ENCODE measurements around the gene SEMA3E.

SEMA3E gene

GRCh38 chr7:83492802-83493201 is 156.1 kb downstream of the SEMA3E start:
- no peak overlapping the region for H3K27ac Mint-ChIP-seq
- H3K4me1 Mint-ChIP-seq: no peaks in the 10 kb centered on the region
- H3K36me3 Mint-ChIP-seq: no peaks in the 10 kb centered on the region
- H3K9me3 Mint-ChIP-seq: no peaks in the 10 kb centered on the region
- no peak overlapping the region for H3K4me3 Mint-ChIP-seq
- H3K27me3 Mint-ChIP-seq: no peaks in the 10 kb centered on the region

GRCh38 chr7:83487801-83488200 is 161.1 kb downstream of the SEMA3E start:
- H3K27me3 Mint-ChIP-seq: no peaks in the 10 kb centered on the region
- H3K36me3 Mint-ChIP-seq: no peaks in the 10 kb centered on the region
- H3K9me3 Mint-ChIP-seq: no peaks in the 10 kb centered on the region
- H3K27ac Mint-ChIP-seq: no peak overlapping the region
- no peaks in the 10 kb centered on the region for H3K4me1 Mint-ChIP-seq
- H3K4me3 Mint-ChIP-seq: no peak overlapping the region

- Mint-ChIP-seq H3K27me3 (no peaks in the 10 kb centered on the region), H3K36me3 (no peaks in the 10 kb centered on the region), H3K9me3 (no peaks in the 10 kb centered on the region)
Observed at GRCh38 chr7:83486957-83487356, 162.0 kb downstream of the SEMA3E start.

GRCh38 chr7:83486536-83486935 is 162.4 kb downstream of the SEMA3E start:
- Mint-ChIP-seq H3K36me3 (no peaks in the 10 kb centered on the region), H3K27ac (no peak overlapping the region), H3K27me3 (no peaks in the 10 kb centered on the region), H3K4me1 (no peaks in the 10 kb centered on the region), H3K4me3 (no peak overlapping the region), H3K9me3 (no peaks in the 10 kb centered on the region)

More at GRCh38 chr7:83486957-83487356, 162.0 kb downstream of the SEMA3E start:
- Mint-ChIP-seq H3K4me1 (no peaks in the 10 kb centered on the region), H3K27ac (no peak overlapping the region), H3K4me3 (no peak overlapping the region)

- H3K9me3 Mint-ChIP-seq: no peaks in the 10 kb centered on the region
- no peaks in the 10 kb centered on the region for H3K4me1 Mint-ChIP-seq
- no peak overlapping the region for H3K4me3 Mint-ChIP-seq
Observed at GRCh38 chr7:83484826-83485225, 164.1 kb downstream of the SEMA3E start.

GRCh38 chr7:83484266-83484665 is 164.7 kb downstream of the SEMA3E start:
- H3K27me3 Mint-ChIP-seq: no peaks in the 10 kb centered on the region
- no peak overlapping the region for H3K4me3 Mint-ChIP-seq
- no peaks in the 10 kb centered on the region for H3K9me3 Mint-ChIP-seq
- H3K4me1 Mint-ChIP-seq: no peaks in the 10 kb centered on the region
- H3K27ac Mint-ChIP-seq: no peak overlapping the region
- no peaks in the 10 kb centered on the region for H3K36me3 Mint-ChIP-seq

More at GRCh38 chr7:83484826-83485225, 164.1 kb downstream of the SEMA3E start:
- no peaks in the 10 kb centered on the region for H3K27me3 Mint-ChIP-seq
- H3K36me3 Mint-ChIP-seq: no peaks in the 10 kb centered on the region
- no peak overlapping the region for H3K27ac Mint-ChIP-seq

- no peak overlapping the region for H3K4me3 Mint-ChIP-seq
- no peaks in the 10 kb centered on the region for H3K9me3 Mint-ChIP-seq
- no peaks in the 10 kb centered on the region for H3K27me3 Mint-ChIP-seq
- no peaks in the 10 kb centered on the region for H3K36me3 Mint-ChIP-seq
- H3K4me1 Mint-ChIP-seq: no peaks in the 10 kb centered on the region
- no peak overlapping the region for H3K27ac Mint-ChIP-seq
Observed at GRCh38 chr7:83478616-83479015, 170.3 kb downstream of the SEMA3E start.

GRCh38 chr7:83476511-83477050 is 172.4 kb downstream of the SEMA3E start:
- no peak overlapping the region for H3K27ac Mint-ChIP-seq
- H3K27me3 Mint-ChIP-seq: no peaks in the 10 kb centered on the region
- no peaks in the 10 kb centered on the region for H3K36me3 Mint-ChIP-seq
- no peak overlapping the region for H3K4me3 Mint-ChIP-seq
- no peaks in the 10 kb centered on the region for H3K4me1 Mint-ChIP-seq
- no peaks in the 10 kb centered on the region for H3K9me3 Mint-ChIP-seq

- H3K4me1 Mint-ChIP-seq: no peaks in the 10 kb centered on the region
- no peak overlapping the region for H3K27ac Mint-ChIP-seq
- H3K4me3 Mint-ChIP-seq: no peak overlapping the region
- no peaks in the 10 kb centered on the region for H3K36me3 Mint-ChIP-seq
- no peaks in the 10 kb centered on the region for H3K9me3 Mint-ChIP-seq
- H3K27me3 Mint-ChIP-seq: no peaks in the 10 kb centered on the region
Observed at GRCh38 chr7:83475420-83475819, 173.5 kb downstream of the SEMA3E start.

GRCh38 chr7:83472376-83472775 is 176.6 kb downstream of the SEMA3E start:
- H3K27me3 Mint-ChIP-seq: no peaks in the 10 kb centered on the region
- no peaks in the 10 kb centered on the region for H3K9me3 Mint-ChIP-seq
- H3K4me1 Mint-ChIP-seq: no peaks in the 10 kb centered on the region
- no peak overlapping the region for H3K27ac Mint-ChIP-seq
- no peaks in the 10 kb centered on the region for H3K36me3 Mint-ChIP-seq
- no peak overlapping the region for H3K4me3 Mint-ChIP-seq

- Mint-ChIP-seq H3K27ac (no peak overlapping the region), H3K36me3 (no peaks in the 10 kb centered on the region), H3K4me3 (no peak overlapping the region), H3K4me1 (no peaks in the 10 kb centered on the region), H3K27me3 (no peaks in the 10 kb centered on the region), H3K9me3 (no peaks in the 10 kb centered on the region)
Observed at GRCh38 chr7:83469491-83469890, 179.4 kb downstream of the SEMA3E start.

GRCh38 chr7:83469076-83469475 is 179.9 kb downstream of the SEMA3E start:
- Mint-ChIP-seq H3K36me3 (no peaks in the 10 kb centered on the region), H3K27me3 (no peaks in the 10 kb centered on the region), H3K9me3 (no peaks in the 10 kb centered on the region), H3K4me1 (no peaks in the 10 kb centered on the region), H3K27ac (no peak overlapping the region), H3K4me3 (no peak overlapping the region)

- Mint-ChIP-seq H3K36me3 (no peaks in the 10 kb centered on the region), H3K27ac (no peak overlapping the region), H3K4me3 (no peak overlapping the region), H3K27me3 (no peaks in the 10 kb centered on the region), H3K9me3 (no peaks in the 10 kb centered on the region), H3K4me1 (no peaks in the 10 kb centered on the region)
Observed at GRCh38 chr7:83468251-83468739, 180.6 kb downstream of the SEMA3E start.

- no peaks in the 10 kb centered on the region for H3K4me1 Mint-ChIP-seq
- no peak overlapping the region for H3K4me3 Mint-ChIP-seq
- H3K36me3 Mint-ChIP-seq: no peaks in the 10 kb centered on the region
- H3K27ac Mint-ChIP-seq: no peak overlapping the region
- no peaks in the 10 kb centered on the region for H3K9me3 Mint-ChIP-seq
- H3K27me3 Mint-ChIP-seq: no peaks in the 10 kb centered on the region
Observed at GRCh38 chr7:83467493-83467892, 181.4 kb downstream of the SEMA3E start.

- Mint-ChIP-seq H3K9me3 (no peaks in the 10 kb centered on the region), H3K27ac (no peak overlapping the region), H3K27me3 (no peaks in the 10 kb centered on the region), H3K4me1 (no peaks in the 10 kb centered on the region), H3K36me3 (no peaks in the 10 kb centered on the region), H3K4me3 (no peak overlapping the region)
Observed at GRCh38 chr7:83466956-83467355, 182.0 kb downstream of the SEMA3E start.

- Mint-ChIP-seq H3K27me3 (no peaks in the 10 kb centered on the region), H3K27ac (no peak overlapping the region), H3K4me1 (no peaks in the 10 kb centered on the region)
Observed at GRCh38 chr7:83466187-83466923, 182.6 kb downstream of the SEMA3E start.

More at GRCh38 chr7:83466187-83466923, 182.6 kb downstream of the SEMA3E start:
- Mint-ChIP-seq H3K4me3 (no peak overlapping the region), H3K9me3 (no peaks in the 10 kb centered on the region), H3K36me3 (no peaks in the 10 kb centered on the region)

Data from activated naive CD4-positive, alpha-beta T cell treated with anti-CD3 and anti-CD28 coated beads, Interleukin-2, amount 50 U/mL, for 24 hours (primary cell).